Stimulated activated CD8-positive, alpha-beta memory T cell treated with anti-CD3 and anti-CD28 coated beads, Interleukin-12 subunit alpha, Interleukin-12 subunit beta, amount 100 ng/mL, for 24 hours (primary cell): ENCODE results near the gene OR2T34.
"Not testable (repeated sequence)": the region's sequence is repeated elsewhere in the genome, so short reads cannot be mapped to it uniquely, and the experiment has no call there.

Experiments
- DNase-seq: peaks from one replicate; pipeline ENCODE4 v3.0.0-alpha.2; 2020; ENCODE audit errors: extremely low read depth

OR2T34 gene, protein sequence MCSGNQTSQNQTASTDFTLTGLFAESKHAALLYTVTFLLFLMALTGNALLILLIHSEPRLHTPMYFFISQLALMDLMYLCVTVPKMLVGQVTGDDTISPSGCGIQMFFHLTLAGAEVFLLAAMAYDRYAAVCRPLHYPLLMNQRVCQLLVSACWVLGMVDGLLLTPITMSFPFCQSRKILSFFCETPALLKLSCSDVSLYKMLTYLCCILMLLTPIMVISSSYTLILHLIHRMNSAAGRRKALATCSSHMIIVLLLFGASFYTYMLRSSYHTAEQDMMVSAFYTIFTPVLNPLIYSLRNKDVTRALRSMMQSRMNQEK

DNA sequence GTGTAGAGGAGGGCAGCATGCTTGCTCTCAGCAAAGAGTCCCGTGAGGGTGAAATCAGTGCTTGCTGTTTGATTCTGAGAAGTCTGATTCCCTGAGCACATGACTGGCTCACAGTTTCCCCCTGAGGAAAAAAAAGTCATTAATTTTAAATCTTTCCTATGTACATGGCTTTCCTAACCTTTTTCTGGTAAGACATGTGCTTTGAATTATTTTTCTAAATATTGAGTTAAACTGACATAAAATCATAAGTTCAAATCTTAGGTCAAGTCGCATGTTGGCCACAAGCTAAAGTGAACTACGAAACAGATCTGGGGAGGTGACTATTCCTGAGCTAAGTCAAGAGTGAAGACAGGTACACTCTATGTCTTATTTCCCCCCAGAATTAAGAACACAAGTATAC lies at the start of gene OR2T34:
Gene OR2T34, minus strand, starts transcription at position 101 of the 400 bp plus-strand sequence. Its CDS starts 0 bp downstream, at position 101.
- DNase-seq: not testable (repeated sequence)

DNA sequence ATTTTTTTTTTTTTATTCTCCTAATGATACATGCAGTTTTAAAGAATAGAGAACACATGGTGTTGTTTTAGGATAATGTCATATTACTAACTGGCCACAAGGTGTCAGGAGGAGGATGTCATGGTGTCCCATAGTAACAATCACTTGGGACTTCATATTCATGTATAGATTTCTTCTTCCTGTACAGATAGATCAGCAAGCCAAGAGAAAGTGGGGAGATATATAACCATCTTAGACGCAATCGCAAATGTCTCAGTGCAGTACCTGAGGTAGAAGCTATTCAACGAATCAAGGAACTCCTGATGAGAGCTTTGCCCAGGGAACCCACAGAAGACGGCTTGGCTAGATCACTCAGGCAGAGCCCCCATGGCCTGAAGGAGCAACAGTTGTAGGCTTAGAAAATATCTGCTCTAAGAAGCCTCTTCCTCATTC lies 48.0 kb upstream of the OR2T34 start:
- DNase-seq: no peak

DNA sequence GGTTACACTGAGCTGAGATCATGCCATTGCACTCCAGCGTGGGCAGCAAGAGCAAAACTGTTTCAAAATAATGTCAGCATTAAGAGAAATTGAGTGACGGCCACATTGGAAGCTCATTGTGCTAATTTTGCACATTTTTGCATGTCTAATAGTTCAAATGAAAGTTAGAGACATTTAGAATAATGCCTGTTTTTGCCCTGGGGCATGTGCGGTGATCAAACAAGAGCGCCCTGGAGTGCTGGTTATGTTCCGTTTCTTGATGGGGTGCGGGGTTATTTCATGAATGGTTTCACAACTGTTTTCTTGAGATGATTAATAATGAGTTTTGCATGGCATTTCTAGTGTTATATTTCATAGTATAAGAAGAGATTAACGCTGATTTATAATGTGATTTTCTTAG lies 47.2 kb upstream of the OR2T34 start:
- DNase-seq: no peak

DNA sequence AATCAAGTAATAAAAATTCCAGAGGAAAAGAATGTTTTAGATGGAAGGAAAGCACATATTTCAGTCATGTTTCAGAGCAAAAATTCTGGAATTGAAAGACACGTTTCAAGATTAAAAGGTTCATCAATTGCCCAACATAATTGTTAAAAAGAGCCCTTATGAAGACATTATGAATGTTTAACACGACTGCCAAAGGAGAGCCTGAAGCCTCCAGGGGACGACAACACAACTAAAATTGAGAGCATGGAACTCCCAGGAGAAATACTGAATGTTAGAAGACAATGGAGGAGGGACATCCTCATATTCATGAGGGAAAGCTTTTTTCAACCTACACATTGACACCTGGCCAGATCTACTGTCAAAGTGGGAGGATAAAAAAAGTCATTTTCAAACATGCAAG lies 44.3 kb upstream of the OR2T34 start:
- no peak for DNase-seq

DNA sequence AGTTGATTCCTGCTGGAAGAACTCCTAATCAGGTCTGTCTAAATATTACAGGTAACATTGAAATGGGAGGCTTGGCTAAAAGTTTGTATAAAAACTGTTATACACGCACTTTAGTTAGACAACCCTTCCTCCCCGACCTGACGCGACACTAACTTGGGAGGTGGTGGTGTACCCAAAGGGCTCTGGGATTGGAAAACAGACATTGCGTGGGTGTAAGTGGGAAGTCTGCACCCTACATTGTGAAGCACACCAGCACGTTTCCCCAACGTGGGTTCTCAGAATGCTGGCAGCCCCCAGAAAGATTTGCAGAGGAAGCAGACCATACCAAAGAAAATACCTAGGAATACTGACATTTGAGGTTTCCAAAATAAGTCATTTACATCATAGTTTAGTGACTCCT lies 43.6 kb upstream of the OR2T34 start:
- no peak for DNase-seq

DNA sequence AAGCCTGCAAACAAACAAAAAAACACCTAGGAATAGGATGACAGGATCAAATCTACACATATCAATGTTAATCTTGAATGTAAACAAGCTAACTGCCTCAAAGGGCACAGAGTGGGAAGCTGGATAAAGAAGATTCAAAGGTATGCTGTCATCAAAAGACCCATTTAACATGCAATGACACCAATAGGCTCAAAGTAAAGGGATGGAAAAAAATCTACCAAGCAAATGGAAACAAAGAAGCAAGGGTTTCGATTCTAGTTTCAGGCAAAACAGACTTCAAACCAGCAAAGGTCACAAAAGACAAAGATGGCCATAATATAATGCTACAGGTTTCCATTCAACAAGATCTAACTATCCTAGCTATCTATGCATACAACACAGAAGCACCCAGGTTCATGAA lies 39.2 kb upstream of the OR2T34 start:
- no peak for DNase-seq

DNA sequence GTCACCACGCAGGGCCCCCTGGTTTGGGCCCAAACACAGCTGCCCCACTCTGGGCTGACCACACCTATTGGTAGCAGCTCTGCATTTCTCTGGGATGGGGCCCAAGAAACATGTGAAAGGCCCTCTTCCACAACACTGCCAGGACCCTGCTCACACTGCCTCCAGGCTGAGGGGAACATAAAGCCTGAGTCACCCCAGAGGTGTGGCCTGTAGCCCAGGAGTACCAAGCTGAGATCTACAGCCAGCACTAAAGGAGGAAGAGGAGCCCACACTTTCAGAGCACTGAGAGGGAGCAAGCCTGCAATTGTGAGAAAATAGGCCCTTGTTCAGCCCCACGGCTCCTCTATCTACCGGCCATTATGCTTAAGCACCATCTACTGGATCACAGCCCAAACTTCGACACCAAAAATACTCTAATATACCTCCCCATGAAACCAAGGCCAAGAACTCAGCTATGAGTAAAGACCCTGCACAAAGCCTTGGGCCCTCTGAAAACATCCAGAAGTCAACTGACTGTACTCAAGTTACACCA lies 37.4 kb upstream of the OR2T34 start:
- no peak for DNase-seq

DNA sequence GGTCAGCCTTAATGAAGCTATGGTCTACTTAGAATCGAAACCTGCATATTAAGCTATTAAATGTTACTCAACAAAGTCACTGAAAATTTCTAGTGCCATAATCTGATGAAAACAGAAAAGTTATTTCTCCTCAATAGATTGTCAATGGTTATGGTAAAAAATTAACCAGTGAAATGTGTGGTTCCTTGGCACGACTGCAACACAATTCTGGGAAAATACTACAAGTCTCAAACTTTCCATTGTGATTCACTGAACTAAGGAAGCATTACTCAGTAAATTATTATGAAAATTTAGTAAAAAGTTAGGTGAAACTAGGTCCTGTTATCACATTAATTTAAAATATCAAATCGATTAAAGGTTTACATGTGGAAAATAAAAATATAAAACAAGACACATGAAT lies 35.7 kb upstream of the OR2T34 start:
- no peak for DNase-seq

DNA sequence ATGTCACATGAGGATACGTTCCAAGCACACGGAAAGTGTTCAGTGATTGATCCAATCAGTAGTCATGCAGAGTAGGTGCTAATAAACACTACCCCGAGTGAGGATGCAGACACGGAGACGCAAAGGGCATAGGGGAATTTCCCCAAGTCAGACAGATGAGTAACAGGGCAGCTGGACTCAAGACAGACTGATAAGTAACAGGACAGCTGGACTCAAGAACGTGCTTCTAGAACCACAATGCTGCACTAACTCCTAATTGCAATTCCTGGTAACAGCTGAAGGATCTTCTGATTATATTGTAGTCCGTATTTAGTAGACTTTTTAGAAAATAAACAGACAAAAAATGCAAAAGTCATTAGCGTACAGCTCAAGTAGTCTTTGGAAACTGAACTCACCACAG lies 24.8 kb upstream of the OR2T34 start:
- DNase-seq: no peak

DNA sequence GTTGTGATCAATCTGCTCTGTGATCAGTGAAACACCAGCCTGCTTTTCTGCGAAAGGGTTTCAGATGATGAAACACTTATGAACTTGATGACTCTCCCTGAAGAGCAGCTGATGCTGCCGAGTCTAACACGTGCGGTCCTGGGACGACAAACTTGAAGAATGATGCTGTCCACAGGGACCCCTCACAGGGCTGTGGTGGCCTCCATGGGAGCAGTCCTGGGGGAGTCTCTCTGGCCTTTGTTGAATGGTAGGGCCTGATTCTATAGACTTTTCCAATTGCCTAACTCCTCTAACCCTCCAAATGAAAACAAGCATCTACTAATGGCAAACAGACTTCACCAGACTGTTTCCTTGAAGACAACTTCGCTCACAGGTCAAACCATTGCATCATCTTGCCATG lies 23.0 kb upstream of the OR2T34 start, which contains the start of gene OR2T10:
Gene OR2T10, minus strand, starts transcription at position 112 of the 400 bp plus-strand sequence. CDS start 3,932 bp downstream, outside the sequence.
- DNase-seq: no peak

DNA sequence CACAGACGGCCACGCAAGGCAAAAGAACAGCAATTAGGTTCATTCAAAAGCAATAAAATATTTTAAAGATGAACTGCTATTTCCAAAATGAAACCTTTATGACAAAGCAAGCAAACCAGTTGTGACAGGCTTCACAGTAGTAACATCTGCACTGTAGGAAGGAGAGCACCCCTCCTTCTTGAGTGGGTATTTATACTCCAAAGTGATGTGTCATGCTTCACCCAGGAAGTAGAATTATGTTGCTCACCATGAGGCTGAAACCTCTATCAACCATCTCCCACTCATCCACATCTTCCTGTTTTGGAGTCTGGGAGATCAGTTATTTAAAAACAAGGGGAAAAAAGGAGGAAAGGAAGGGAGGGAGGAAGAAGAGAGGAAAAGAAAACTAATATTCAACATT lies 22.1 kb upstream of the OR2T34 start:
- no peak for DNase-seq

DNA sequence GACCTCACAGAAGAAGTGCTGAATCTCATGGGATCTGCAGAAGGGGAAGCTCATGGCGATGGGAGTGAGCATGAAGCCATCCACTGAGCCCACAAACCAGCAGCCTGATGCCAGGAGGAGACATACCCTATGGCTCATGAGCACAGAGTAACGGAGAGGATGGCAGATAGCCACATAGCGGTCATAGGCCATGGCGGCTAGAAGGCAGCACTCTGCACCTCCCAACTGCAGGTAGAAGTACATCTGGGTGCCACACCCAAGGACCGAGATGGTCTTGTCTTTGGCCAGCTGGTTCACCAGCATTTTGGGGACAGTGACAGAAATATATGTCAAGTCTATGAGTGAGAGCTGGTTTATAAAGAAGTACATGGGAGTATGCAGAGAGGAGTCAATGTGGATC lies 18.7 kb upstream of the OR2T34 start:
- DNase-seq: no peak

DNA sequence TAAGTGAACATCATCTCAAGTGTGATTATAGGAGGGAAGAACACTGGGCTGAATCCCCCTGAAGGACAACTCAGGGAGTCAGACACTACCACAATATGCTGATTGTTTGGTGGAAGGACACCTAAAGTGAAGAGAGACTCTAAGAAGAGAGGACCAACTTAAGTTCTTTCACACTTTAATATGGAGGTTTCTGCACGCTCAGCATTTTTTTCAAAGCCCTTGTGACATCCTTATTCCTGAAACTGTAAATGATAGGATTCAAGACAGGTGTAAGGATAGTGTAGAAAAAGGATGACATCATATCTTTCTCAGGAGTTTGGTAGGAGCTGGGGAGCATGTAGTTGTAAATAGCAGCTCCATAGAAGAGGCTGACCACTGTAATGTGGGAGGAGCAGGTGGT lies 18.1 kb upstream of the OR2T34 start:
- no peak for DNase-seq

DNA sequence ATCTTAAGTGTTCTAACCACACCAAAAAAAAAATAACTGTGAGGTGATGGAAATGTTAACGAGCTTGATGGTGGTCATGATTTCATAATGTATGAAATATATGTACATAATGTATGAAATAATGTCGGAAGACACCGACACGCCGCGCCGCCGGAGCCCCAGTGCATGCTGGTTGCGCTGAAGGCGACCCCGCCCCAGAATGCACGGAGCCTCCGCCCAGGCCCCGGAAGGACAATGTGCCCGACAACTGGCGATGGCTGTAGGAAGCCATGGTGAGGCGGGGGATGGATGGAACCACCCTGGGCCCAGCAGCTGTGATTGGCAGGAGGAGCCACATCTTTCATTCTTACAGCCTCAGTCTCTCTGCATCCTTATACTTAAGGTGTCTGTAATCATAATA lies 15.5 kb upstream of the OR2T34 start:
- no peak for DNase-seq

DNA sequence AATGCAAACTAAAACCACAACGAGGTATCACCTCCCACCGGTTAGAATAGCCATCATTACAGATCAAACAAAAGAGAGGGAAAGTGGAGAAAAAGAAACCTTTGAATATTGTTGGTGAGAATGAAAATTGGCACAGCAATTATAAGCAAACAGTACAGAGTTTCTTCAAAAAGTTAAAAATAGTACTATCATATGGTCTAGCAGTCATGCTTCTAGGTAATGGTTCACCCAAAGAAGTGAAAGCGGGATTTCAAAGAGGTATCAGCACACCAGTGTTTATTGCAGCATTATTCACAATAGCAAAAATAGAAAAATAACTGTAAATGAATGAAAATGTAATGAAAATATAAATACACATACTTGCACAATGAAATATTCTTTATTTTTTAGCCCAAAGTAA lies 14.8 kb upstream of the OR2T34 start:
- DNase-seq: no peak

DNA sequence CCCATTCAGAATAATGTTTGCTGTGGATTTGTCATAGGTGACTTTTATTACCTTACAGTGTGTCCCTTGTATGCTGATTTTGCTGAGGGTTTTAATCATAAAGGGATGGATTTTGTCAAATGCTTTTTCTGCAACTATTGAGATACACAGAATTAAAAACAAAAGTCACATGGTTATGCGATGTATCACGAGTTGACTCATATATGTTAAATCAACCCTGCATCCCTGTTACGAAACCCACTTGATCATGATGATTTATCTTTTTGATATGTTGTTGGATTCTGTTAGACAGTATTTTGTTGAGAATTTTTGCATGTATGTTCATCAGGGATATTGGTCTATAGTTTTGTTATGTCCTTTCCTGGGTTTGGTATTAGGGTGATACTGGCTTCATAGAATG lies 10.7 kb upstream of the OR2T34 start:
- DNase-seq: no peak

DNA sequence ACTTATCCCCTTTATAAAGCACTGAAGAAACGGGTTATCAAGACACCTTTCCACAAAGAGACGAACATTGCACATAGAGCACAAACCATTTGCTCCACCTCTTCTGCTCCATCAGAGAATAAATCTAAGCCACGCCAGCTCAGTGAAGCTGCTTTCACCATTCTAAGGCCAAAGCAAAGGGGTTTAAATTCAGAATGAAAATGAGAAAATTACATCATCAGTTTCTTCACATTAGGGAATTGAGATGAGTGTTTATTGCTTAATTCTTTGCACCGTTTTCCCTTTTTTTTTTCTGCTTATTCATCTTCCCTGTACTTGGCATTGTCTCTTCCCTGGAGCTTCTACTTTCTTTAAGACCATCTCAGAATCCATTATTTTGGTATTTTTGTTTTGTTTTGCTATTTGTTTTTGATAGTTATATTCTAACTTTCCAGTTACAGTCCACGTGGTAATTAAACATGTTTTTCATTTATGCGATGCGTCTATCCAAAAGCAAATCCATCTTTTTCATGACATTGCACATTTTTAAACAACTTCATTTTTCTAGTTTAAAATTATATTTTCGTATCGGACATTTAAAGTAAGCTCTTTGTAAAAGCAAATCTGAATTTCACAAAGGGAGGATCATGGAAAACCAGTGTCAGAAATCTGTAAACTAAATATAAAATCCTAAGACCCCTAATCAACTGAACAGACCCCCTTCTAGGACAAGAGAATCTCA lies 1.9 kb upstream of the OR2T34 start:
- no peak for DNase-seq

DNA sequence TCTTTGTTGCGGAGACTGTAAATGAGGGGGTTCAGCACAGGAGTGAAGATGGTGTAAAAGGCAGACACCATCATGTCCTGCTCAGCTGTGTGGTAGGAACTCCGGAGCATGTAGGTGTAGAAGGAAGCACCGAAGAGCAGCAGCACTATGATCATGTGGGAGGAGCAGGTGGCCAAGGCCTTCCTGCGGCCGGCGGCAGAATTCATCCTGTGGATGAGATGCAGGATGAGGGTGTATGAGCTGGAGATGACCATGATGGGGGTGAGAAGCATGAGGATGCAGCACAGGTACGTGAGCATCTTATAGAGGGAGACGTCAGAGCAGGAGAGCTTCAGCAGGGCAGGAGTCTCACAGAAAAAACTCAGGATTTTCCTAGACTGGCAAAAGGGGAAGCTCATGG lies 701 bp downstream of the OR2T34 start:
- not testable (repeated sequence) for DNase-seq

DNA sequence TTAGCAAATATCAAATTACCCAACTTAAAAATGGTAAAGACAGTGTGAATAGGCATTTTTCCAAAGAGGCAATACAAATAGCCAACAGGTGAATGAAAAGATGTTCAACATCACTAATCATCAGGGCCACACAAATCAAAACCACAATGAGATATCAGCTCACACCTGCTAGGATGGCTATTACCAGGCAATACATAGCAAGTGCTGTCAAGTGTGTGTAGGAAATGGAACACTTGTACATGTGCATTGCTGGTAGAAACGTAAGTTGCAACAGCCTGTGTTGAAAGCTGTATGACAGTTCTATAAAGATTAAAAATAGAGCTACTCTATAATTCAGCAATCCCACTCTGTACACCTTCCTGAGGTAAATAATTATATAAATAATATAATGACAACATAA lies 2.5 kb downstream of the OR2T34 start:
- not testable (repeated sequence) for DNase-seq

DNA sequence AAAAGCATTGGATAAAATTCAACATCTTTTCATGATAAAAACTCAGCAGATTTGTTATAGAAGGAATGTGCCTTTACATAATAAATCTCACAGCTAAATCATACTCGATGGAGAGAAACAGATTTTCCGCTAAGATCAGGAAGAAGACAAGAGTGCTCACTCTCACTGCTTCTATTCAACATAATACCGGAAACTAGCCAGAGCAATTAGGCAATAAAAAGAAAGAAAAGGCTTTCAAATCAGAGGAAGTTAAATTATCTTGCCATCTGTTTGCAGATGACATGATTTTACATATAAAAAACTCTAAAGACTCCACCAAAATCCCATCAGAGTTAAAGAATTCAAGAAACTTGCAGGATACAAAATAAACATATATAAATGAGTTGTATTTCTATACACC lies 3.7 kb downstream of the OR2T34 start:
- not testable (repeated sequence) for DNase-seq

DNA sequence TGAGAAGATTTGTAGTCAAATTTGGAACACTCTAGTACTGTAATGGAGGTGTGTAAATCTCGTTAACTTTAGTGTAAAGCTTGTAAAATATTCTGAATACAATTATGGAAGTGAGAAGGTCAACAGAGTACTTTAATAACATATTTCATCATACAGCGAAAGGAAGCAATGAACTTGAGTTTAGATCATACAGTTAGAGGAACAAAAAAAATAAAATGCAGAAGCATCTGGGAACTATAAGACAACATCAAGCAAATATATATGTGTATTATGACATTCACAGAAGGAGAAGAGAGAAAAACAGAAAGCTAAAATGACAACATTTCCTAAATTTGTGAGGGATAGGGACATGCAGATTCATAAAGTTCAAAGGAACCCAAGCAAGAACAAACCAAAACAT lies 5.5 kb downstream of the OR2T34 start:
- not testable (repeated sequence) for DNase-seq

DNA sequence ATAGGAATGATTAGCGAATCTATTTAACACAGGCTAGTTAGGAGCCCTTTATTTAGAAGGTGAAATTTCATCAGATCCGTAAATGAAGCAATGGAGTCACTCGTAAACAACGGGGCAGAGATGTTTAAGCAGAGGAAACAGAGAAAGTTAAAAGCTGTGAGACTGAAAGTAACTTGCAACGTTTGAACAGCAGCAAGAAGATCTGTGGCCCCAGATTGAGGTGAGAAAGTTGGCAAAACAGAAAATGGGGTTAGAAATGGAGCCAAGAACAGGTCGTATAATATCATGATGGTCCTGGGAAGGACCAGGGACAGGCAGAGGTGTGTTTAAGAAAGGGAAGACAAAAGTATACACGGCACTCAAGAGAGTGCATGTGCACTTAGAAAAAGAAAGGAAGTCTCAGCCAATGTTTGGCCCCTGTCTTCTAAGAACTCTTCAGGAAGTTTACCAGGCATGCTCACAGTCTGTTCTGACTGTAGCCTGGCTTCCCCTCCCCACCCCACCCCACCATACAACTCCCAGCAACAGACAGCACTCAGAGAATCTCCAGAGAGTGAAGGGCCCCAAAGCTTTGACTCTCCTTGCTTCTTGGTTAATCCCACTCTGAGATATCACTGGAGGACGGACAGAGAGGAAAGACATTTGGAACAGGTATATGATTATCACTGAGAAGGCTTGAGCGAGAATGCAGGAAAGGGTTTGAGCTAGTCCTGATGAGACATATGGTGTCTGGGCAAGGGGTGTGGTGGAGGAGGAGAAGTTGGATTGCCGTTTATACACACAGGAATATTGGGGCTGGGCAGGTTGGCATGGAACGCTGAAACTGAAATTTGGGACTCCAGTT lies 8.8 kb downstream of the OR2T34 start:
- DNase-seq: not testable (repeated sequence)
